Upper lobe of left lung (tissue), 6 donors: Measurements from ENCODE around the gene KCNMB4. TPM values are rescaled to one million over a fixed set of nuclear protein-coding genes. Genes with fewer than 3 reads are reported as not detected.

Source experiments
- ATAC-seq, 2 donors: fragments of 200-7000 bp; cut with Tn5 transposase; one replicate each; pipeline ENCODE4 v1.9.1; 2022; ENCODE audit warnings: mild to moderate bottlenecking in 2 of 2, moderate library complexity in 2 of 2; ENCODE audit not compliant: low FRiP score in 2 of 2
- DNase-seq, 2 donors: peaks; one replicate each; pipeline ENCODE4 v3.0.0-alpha.2; 2019 to 2020
- H3K27ac ChIP-seq, 4 donors: fragments of 200-600 bp; sonication (generic); one replicate each; pipeline ENCODE4 v1.5.1; 2016 to 2019
- H3K27me3 ChIP-seq, 4 donors: fragments of 200-600 bp; sonication (generic); one replicate each; pipeline ENCODE4 v1.5.1; 2017 to 2019
- H3K36me3 ChIP-seq, 4 donors: fragments of 200-600 bp; sonication (generic); one replicate each; pipeline ENCODE4 v1.5.1; 2016 to 2019
- H3K4me1 ChIP-seq, 4 donors: fragments of 200-600 bp; sonication (generic); one replicate each; pipeline ENCODE4 v1.5.1; 2018 to 2019
- H3K4me3 ChIP-seq, 4 donors: fragments of 200-600 bp; sonication (generic); one replicate each; pipeline ENCODE4 v1.5.1; 2017 to 2019; ENCODE audit warnings: mild to moderate bottlenecking in 2 of 4, moderate library complexity in 1 of 4
- H3K9me3 ChIP-seq, 4 donors: fragments of 200-600 bp; sonication (generic); one replicate each; pipeline ENCODE4 v1.5.1; 2018 to 2019
- CTCF ChIP-seq, 6 experiments: fragments of 450-650 bp in 4 of 6; fragments of 200-600 bp in 2 of 6; sonication (generic) in 2 of 6; IDR thresholded peaks; one replicate each; pipeline ENCODE4 v1.5.1; 2016 to 2019; ENCODE audit warnings: antibody characterized with exemption in 6 of 6
- EP300 ChIP-seq, 4 donors: sonication (generic); formaldehyde crosslinking; IDR thresholded peaks; one replicate each; pipeline ENCODE4 v1.5.1; 2017; ENCODE audit warnings: antibody characterized with exemption in 4 of 4, control low read depth in 2 of 4
- POLR2A ChIP-seq, 4 donors: fragments of 450-650 bp; IDR thresholded peaks; one replicate each; pipeline ENCODE4 v1.5.1; 2016 to 2017; ENCODE audit warnings: antibody characterized with exemption in 4 of 4, mild to moderate bottlenecking in 2 of 4
- POLR2AphosphoS5 ChIP-seq, 2 donors: sonication (generic); formaldehyde crosslinking; IDR thresholded peaks; one replicate each; pipeline ENCODE4 v1.5.1; 2017; ENCODE audit warnings: antibody characterized with exemption in 2 of 2
- WGBS, 2 donors: methylation state at CpG; one replicate each; pipeline ENCODE4 v1.1.5; 2017 to 2018; 5-methylcytosine and 5-hydroxymethylcytosine counted together
- total RNA-seq, 6 donors: library from RNA; depleted of rRNA in 4 of 6; stranded (reverse); fragments of >200 nt in 4 of 6; gene quantifications; one replicate each; pipeline versions ENCODE4 v1.1.0 to v1.2.1, GENCODE V29; 2016 to 2021
- donor health status: DM: no; HTN: no; CAD: no; lungs with moderate emphysema.
- donor health status: DM: no; HTN: yes; CAD: no; lungs with severe emphysema.

The KCNMB4 gene
- total RNA-seq: 1 to 10 TPM; 3.1 to 7.8 (median 5.0) TPM

GRCh38 chr12:70365648-70366518 is at the start of gene KCNMB4:
KCNMB4 (plus strand) TSS chr12:70366290; CDS start chr12:70366735, 445 bp downstream.
- peak; percentile 61 to 93 for DNase-seq
- peak; percentile 91 to 93 for ATAC-seq
- peaks cover 0 to 7% (median 0%) of the 10 kb centered on the region in 4 donors for H3K27me3 ChIP-seq
- H3K4me3 ChIP-seq: peak within 1 kb of the TSS; percentile 74 to 88 (median 76)
- peaks cover 10 to 25% (median 12%) of the 10 kb centered on the region in 4 donors for H3K4me1 ChIP-seq
- 1% methylated on average over 20 to 59 of the region's 88 CpGs for WGBS, 2 donors
- peak within 1 kb of the TSS; percentile 16 to 79 (median 37) for H3K27ac ChIP-seq
- TF ChIP-seq EP300 (IDR thresholded peaks at IDR 0.05): no peak
- TF ChIP-seq POLR2AphosphoS5 (IDR thresholded peaks at IDR 0.05): peak in 1 of 2 donors; percentile 39
- TF ChIP-seq CTCF (IDR thresholded peaks at IDR 0.05): no peak
- H3K9me3 ChIP-seq: no peaks in the 10 kb centered on the region
- H3K36me3 ChIP-seq: no peaks in the 10 kb centered on the region

GRCh38 chr12:70317781-70318180 is 48.3 kb upstream of the KCNMB4 start:
- TF ChIP-seq POLR2AphosphoS5 (IDR thresholded peaks at IDR 0.05) (no peak), EP300 (IDR thresholded peaks at IDR 0.05) (no peak), CTCF (IDR thresholded peaks at IDR 0.05) (no peak), POLR2A (IDR thresholded peaks at IDR 0.05) (no peak)
- 58 to 66% methylated on average over 3 of the region's 3 CpGs for WGBS, 2 donors
- peak in 1 of 2 donors; percentile 64 for ATAC-seq
- Histone ChIP-seq H3K36me3 (peaks cover 0 to 4% (median 0%) of the 10 kb centered on the region in 4 donors), H3K27ac (no peak overlapping the region), H3K4me1 (peaks cover 0 to 11% (median 3%) of the 10 kb centered on the region in 4 donors), H3K27me3 (no peaks in the 10 kb centered on the region), H3K4me3 (no peak overlapping the region), H3K9me3 (no peaks in the 10 kb centered on the region)
- DNase-seq: no peak

DNA sequence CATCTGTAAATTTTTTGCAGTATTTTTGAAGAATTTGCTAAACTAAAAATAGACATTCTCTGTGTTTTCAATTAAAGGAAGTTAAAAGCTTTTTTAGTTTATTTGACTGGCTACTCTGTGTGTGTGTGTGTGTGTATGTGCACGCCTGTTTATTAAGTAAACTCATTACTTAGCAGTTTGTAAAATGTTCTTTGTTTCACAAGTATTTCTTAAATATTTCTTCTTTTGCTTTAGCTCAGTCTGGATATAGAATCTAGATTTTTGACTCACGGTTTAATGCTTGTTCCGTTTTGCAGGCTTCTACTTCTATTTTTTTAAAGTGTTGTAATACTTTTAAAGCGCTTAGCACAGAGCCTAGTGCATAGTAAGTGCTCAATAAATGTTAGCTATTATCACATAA is 46.5 kb upstream of the KCNMB4 start:
- H3K9me3 ChIP-seq: no peaks in the 10 kb centered on the region
- H3K36me3 ChIP-seq: peaks cover 0 to 4% (median 0%) of the 10 kb centered on the region in 4 donors
- no peak overlapping the region for H3K4me3 ChIP-seq
- WGBS, 2 donors: 66 to 83% methylated on average over 4 of the region's 4 CpGs
- TF ChIP-seq CTCF (IDR thresholded peaks at IDR 0.05) (no peak), EP300 (IDR thresholded peaks at IDR 0.05) (no peak), POLR2A (IDR thresholded peaks at IDR 0.05) (no peak), POLR2AphosphoS5 (IDR thresholded peaks at IDR 0.05) (no peak)
- H3K27me3 ChIP-seq: no peaks in the 10 kb centered on the region
- H3K27ac ChIP-seq: peak overlapping the region in 1 of 4 donors; percentile 31
- DNase-seq (no peak), ATAC-seq (peak in 1 of 2 donors; percentile 38)
- peaks cover 0 to 11% (median 3%) of the 10 kb centered on the region in 4 donors for H3K4me1 ChIP-seq

DNA sequence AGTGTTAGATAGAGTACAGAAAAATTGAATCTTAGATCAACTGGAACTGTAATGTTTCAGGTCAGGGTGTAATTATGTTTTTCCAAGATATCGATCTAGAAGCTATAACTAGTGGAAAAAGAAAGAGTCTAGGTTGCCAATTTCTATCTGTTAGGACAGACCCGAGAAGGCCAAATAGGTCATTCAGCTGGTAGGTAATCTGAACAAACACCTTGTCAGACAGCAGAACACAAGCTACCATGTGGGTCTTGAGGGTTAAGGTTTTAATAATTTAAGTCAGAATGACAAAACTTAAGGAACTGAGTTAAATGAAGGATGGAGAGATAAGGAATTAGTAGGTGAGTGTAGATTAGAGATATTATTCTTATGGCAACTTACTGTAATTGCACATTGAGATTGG is 44.9 kb upstream of the KCNMB4 start:
- no peak overlapping the region for H3K4me3 ChIP-seq
- no peaks in the 10 kb centered on the region for H3K9me3 ChIP-seq
- TF ChIP-seq POLR2AphosphoS5 (IDR thresholded peaks at IDR 0.05) (no peak), EP300 (IDR thresholded peaks at IDR 0.05) (no peak), POLR2A (IDR thresholded peaks at IDR 0.05) (no peak), CTCF (IDR thresholded peaks at IDR 0.05) (no peak)
- H3K36me3 ChIP-seq: peaks cover 0 to 4% (median 0%) of the 10 kb centered on the region in 4 donors
- DNase-seq: no peak
- whole genome bisulfite sequencing, 2 donors: 80 to 85% methylated on average over 2 of the region's 2 CpGs
- ATAC-seq: no peak
- no peaks in the 10 kb centered on the region for H3K27me3 ChIP-seq
- H3K4me1 ChIP-seq: peaks cover 0 to 6% (median 0%) of the 10 kb centered on the region in 4 donors
- no peak overlapping the region for H3K27ac ChIP-seq
